IMR-90 (cell line): Measurements from ENCODE around the gene CTNNA2. TPM values are rescaled to one million over a fixed set of nuclear protein-coding genes. Genes with fewer than 3 reads are reported as not detected.
A peak's percentile ranks its signal among the peaks of the same experiment; 100 is the strongest.

ENCODE experiments used
- ATAC-seq: fragments of 200-7000 bp; cut with Tn5 transposase; 2 replicates; pipeline ENCODE4 v1.9.1; 2020; ENCODE audit warnings: low read depth, mild to moderate bottlenecking, moderate library complexity
- BruUV-seq: library from RNA; stranded (reverse); fragments of 400-500 nt; replicated peaks from 2 replicates; lab custom pipeline; 2021; lab: Mats Ljungman, UMichigan
- CTCF ChIA-PET: fragments of 300-600 bp; formaldehyde crosslinking; extraction: SDS; loops from one replicate; lab custom pipeline; 2021; ENCODE audit warnings: antibody characterized with exemption; lab: Yijun Ruan, JAX
- POLR2A ChIA-PET: fragments of 300-600 bp; sonication (Branson Sonifier 250); formaldehyde crosslinking; loops from one replicate; lab custom pipeline; 2022; ENCODE audit warnings: antibody characterized with exemption; ENCODE audit not compliant: unreplicated experiment; lab: Charles Lee
- DNase-seq: peaks from one replicate; pipeline ENCODE4 v3.0.0; 2013
- H2AFZ ChIP-seq: replicated peaks from 2 replicates; pipeline ENCODE3; 2013; ENCODE audit warnings: low read length, mild to moderate bottlenecking; ENCODE audit not compliant: poor library complexity
- H2AK5ac ChIP-seq: 2 replicates; pipeline ENCODE4 v1.6.1; 2013; ENCODE audit warnings: low read depth, low read length, inconsistent platforms
- H2AK9ac ChIP-seq: replicated peaks from 2 replicates; pipeline ENCODE3; 2013; ENCODE audit warnings: mild to moderate bottlenecking, low read depth, low read length, moderate library complexity; ENCODE audit not compliant: poor library complexity
- H2BK120ac ChIP-seq: 2 replicates; pipeline ENCODE4 v1.6.1; 2013; ENCODE audit warnings: low read depth, low read length, inconsistent platforms
- H2BK15ac ChIP-seq: 3 replicates; pipeline ENCODE4 v1.6.1; 2013; ENCODE audit warnings: low read depth, low read length, inconsistent platforms
- H2BK20ac ChIP-seq: 2 replicates; pipeline ENCODE4 v1.6.1; 2013; ENCODE audit warnings: low read depth, mild to moderate bottlenecking, inconsistent platforms, low read length, moderate library complexity
- H2BK5ac ChIP-seq: 2 replicates; pipeline ENCODE4 v1.6.1; 2013; ENCODE audit warnings: mild to moderate bottlenecking, low read depth, low read length, inconsistent platforms; ENCODE audit not compliant: poor library complexity, severe bottlenecking
- H3K14ac ChIP-seq: replicated peaks from 2 replicates; pipeline ENCODE4 v1.6.1; 2013; ENCODE audit warnings: low read depth, low read length, inconsistent platforms
- H3K18ac ChIP-seq: 2 replicates; pipeline ENCODE4 v1.6.1; 2013; ENCODE audit warnings: low read depth, low read length, control low read depth
- H3K23ac ChIP-seq: 2 replicates; pipeline ENCODE4 v1.6.1; 2013; ENCODE audit warnings: low read depth, low read length, inconsistent platforms
- H3K27ac ChIP-seq: 2 replicates; pipeline ENCODE4 v1.5.1; 2013; ENCODE audit warnings: mild to moderate bottlenecking, control low read depth, low read length; ENCODE audit not compliant: insufficient read depth
- H3K27me3 ChIP-seq: 2 replicates; pipeline ENCODE4 v1.6.1; 2013; ENCODE audit warnings: low read length; ENCODE audit not compliant: control insufficient read depth, insufficient read depth
- H3K36me3 ChIP-seq: 2 replicates; pipeline ENCODE4 v1.6.1; 2013; ENCODE audit warnings: low read length, mixed read lengths; ENCODE audit not compliant: control insufficient read depth, insufficient read depth
- H3K4ac ChIP-seq: 2 replicates; pipeline ENCODE4 v1.6.1; 2013; ENCODE audit warnings: low read depth, low read length, inconsistent platforms
- H3K4me1 ChIP-seq: 2 replicates; pipeline ENCODE4 v1.6.1; 2013; ENCODE audit warnings: low read length, mixed read lengths; ENCODE audit not compliant: control insufficient read depth, insufficient read depth
- H3K4me2 ChIP-seq: 2 replicates; pipeline ENCODE4 v1.6.1; 2013; ENCODE audit warnings: low read depth, mild to moderate bottlenecking, control low read depth, low read length, moderate library complexity
- H3K4me3 ChIP-seq: 2 replicates; pipeline ENCODE4 v1.5.1; 2013; ENCODE audit warnings: low read depth, mild to moderate bottlenecking, control low read depth, low read length, moderate library complexity; ENCODE audit not compliant: insufficient read depth
- H3K56ac ChIP-seq: 2 replicates; pipeline ENCODE4 v1.6.1; 2013; ENCODE audit warnings: low read length, inconsistent platforms; ENCODE audit not compliant: insufficient read depth; ENCODE audit errors: extremely low read depth
- H3K79me1 ChIP-seq, 2 experiments: 2 replicates each; pipeline ENCODE4 v1.6.1; 2013; ENCODE audit warnings: low read length in 2 of 2, inconsistent platforms in 1 of 2, low read depth in 1 of 2
- H3K9ac ChIP-seq: 2 replicates; pipeline ENCODE4 v1.6.1; 2013; ENCODE audit warnings: low read depth, low read length, control low read depth
- H3K9me1 ChIP-seq: 2 replicates; pipeline ENCODE4 v1.6.1; 2013; ENCODE audit warnings: low read length, inconsistent platforms; ENCODE audit not compliant: insufficient read depth
- H3K9me3 ChIP-seq: 2 replicates; pipeline ENCODE4 v1.6.1; 2013; ENCODE audit warnings: low read length; ENCODE audit not compliant: control insufficient read depth, insufficient read depth
- H4K20me1 ChIP-seq: 2 replicates; pipeline ENCODE4 v1.6.1; 2013; ENCODE audit warnings: low read length, inconsistent platforms; ENCODE audit not compliant: insufficient read depth
- H4K5ac ChIP-seq: 2 replicates; pipeline ENCODE4 v1.6.1; 2013; ENCODE audit warnings: mild to moderate bottlenecking, low read depth, low read length, control low read depth
- H4K8ac ChIP-seq, 2 experiments: 2 replicates each; pipeline ENCODE4 v1.6.1; 2013; ENCODE audit warnings: low read depth in 2 of 2, low read length in 2 of 2, control low read depth in 1 of 2, inconsistent platforms in 1 of 2
- H4K91ac ChIP-seq: 2 replicates; pipeline ENCODE4 v1.6.1; 2013; ENCODE audit warnings: low read depth, low read length, inconsistent platforms; ENCODE audit not compliant: insufficient read depth
- BHLHE40 ChIP-seq: fragments of 150-350 bp; IDR thresholded peaks from 2 replicates; pipeline ENCODE4 v1.6.1; 2016; ENCODE audit warnings: mild to moderate bottlenecking, low read depth, low read length
- CEBPB ChIP-seq: IDR thresholded peaks from 2 replicates; pipeline ENCODE4 v1.6.1; 2012; ENCODE audit warnings: low read depth, low read length, improper control_type of control experiment
- CTCF ChIP-seq: conservative IDR thresholded peaks from 2 replicates; pipeline ENCODE4 v1.5.1; 2012; ENCODE audit warnings: mild to moderate bottlenecking, low read depth, low read length, improper control_type of control experiment
- MAFK ChIP-seq: IDR thresholded peaks from 2 replicates; pipeline ENCODE4 v1.6.1; 2012; ENCODE audit warnings: low read depth, low read length, improper control_type of control experiment
- MXI1 ChIP-seq: IDR thresholded peaks from 2 replicates; pipeline ENCODE4 v1.6.1; 2012; ENCODE audit warnings: low read depth, mild to moderate bottlenecking, low read length, moderate library complexity, borderline replicate concordance
- NFE2L2 ChIP-seq: fragments of 150-350 bp; IDR thresholded peaks from 2 replicates; pipeline ENCODE4 v1.6.1; 2016; ENCODE audit warnings: low read depth, mild to moderate bottlenecking, low read length
- POLR2A ChIP-seq: IDR thresholded peaks from 2 replicates; pipeline ENCODE4 v1.6.1; 2012; ENCODE audit warnings: mild to moderate bottlenecking, low read depth, low read length
- RFX5 ChIP-seq: IDR thresholded peaks from 2 replicates; pipeline ENCODE4 v1.8.0; 2012; ENCODE audit warnings: low read depth, mild to moderate bottlenecking, low read length, moderate library complexity
- USF2 ChIP-seq: fragments of 150-350 bp; IDR thresholded peaks from 2 replicates; pipeline ENCODE4 v1.6.1; 2017; ENCODE audit warnings: mild to moderate bottlenecking, antibody characterized with exemption, low read length, low read depth
- dilution Hi-C: fragments of 300-500 bp; cut with HindIII; formaldehyde crosslinking; loops from one replicate; pipeline ENCODE4 v1.14.3; 2018; ENCODE audit warnings: low sequenced_read_pairs; ENCODE audit not compliant: unreplicated experiment
- in situ Hi-C: fragments of 300-500 bp; cut with MboI; formaldehyde crosslinking; loops from 3 replicates; pipeline ENCODE4 v1.14.3; 2019; ENCODE audit warnings: low sequenced_read_pairs, inconsistent platforms, mixed read lengths
- intact Hi-C: fragments of 100-400 bp; cut with micrococcal nuclease; formaldehyde crosslinking; loops from 2 replicates; pipeline ENCODE4 v1.10.0; 2022
- polyA plus RNA-seq, 3 experiments: library from polyadenylated mRNA; depleted of rRNA; stranded (reverse); fragments of >200 nt; gene quantifications; 2 replicates each; pipeline ENCODE4 v1.2.3, GENCODE V29; 2012; ENCODE audit warnings: low replicate concordance in 1 of 3
- total RNA-seq: library from RNA; depleted of rRNA; stranded (reverse); fragments of >200 nt; gene quantifications from 2 replicates; pipeline ENCODE4 v1.2.3, GENCODE V29; 2012

CTNNA2 gene
- total and polyA plus RNA-seq, 2 of the 4 experiments (the other 2 are of a cell fraction), result not detected

DNA sequence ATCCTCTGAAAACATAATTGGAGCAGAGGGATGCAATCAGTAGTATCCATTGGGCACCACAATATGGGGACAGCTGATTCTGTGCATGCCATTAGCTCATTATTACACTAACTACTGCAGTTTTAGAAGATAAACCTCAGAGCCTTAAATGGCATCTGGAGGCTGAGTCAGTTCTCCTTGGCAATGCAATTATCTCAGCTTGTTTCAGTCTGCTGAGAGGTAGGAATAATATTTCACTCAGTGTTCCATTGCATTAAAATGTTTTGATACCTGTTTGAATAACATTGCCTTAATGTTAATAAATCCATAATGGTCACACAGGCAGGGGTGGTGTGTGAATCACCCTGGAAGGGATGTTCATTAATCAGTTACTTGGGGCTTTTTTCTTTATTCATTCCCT, 482.1 kb downstream of the CTNNA2 start:
- no peak overlapping the region for H2AK9ac ChIP-seq
- no peaks in the 10 kb centered on the region for H3K27me3 ChIP-seq
- no peak overlapping the region; the same call in 1 of the 2 replicates for H2BK120ac ChIP-seq
- peaks cover 8% of the 10 kb centered on the region for H3K4me1 ChIP-seq
- dilution Hi-C loops (no loop called here), in situ Hi-C loops (no loop called here), intact Hi-C loops (no loop called here)
- DNase-seq (peak; percentile 61), ATAC-seq (peak; percentile 89)
- no peak overlapping the region for H3K4me2 ChIP-seq
- H2BK5ac ChIP-seq, result peak overlapping the region; percentile 49
- H3K79me1 ChIP-seq, result no peaks in the 10 kb centered on the region
- peak overlapping the region; percentile 5; the same call in 1 of the 2 replicates for H3K27ac ChIP-seq
- no peak overlapping the region for H3K4me3 ChIP-seq
- no peaks in the 10 kb centered on the region for H3K36me3 ChIP-seq
- H2BK20ac ChIP-seq, result peak overlapping the region; percentile 64; the same call in 1 of the 2 replicates
- 0 out of 2 replicates have a peak overlapping the region, but pooled peaks have one; percentile 29 for H4K91ac ChIP-seq
- TF ChIP-seq MXI1 (no peak), RFX5 (no peak), USF2 (no peak), POLR2A (no peak), CEBPB (no peak), BHLHE40 (no peak), NFE2L2 (no peak), MAFK (no peak), CTCF (no peak)
- H3K14ac ChIP-seq, result no peak overlapping the region
- ChIA-PET CTCF (interaction anchor here (0.6 to 1.1 kb wide), 3 partner anchors 10 to 211 kb away, joined by 3 to 4 read pairs (median 4); no protein-coding TSS in a partner anchor), POLR2A (no interaction called here)
- H3K9me1 ChIP-seq, result no peaks in the 10 kb centered on the region
- BruUV-seq, result no TSS peak
- no peaks in the 10 kb centered on the region for H4K20me1 ChIP-seq
- peak overlapping the region; percentile 36; the same call in 1 of the 2 replicates for H3K18ac ChIP-seq
- H3K56ac ChIP-seq, result no peak overlapping the region
- H2AFZ ChIP-seq, result no peak overlapping the region
- H3K9ac ChIP-seq, result no peak overlapping the region
- no peak overlapping the region for H3K4ac ChIP-seq
- no peak overlapping the region for H3K23ac ChIP-seq
- H2AK5ac ChIP-seq, result no peak overlapping the region
- no peaks in the 10 kb centered on the region for H3K9me3 ChIP-seq
- no peak overlapping the region for H4K5ac ChIP-seq
- H2BK15ac ChIP-seq, result no peak overlapping the region
- H4K8ac ChIP-seq, result peak overlapping the region in 1 of 2 experiments; percentile 17; a peak in 1 of 4 replicates
